SK-N-SH treated with all-trans-retinoic acid at 6 μM for 48 hours (cell line): Measurements from ENCODE around the gene ACKR4.

Experiments used
- ATAC-seq: fragments of 200-7000 bp; cut with Tn5 transposase; 3 replicates; pipeline ENCODE4 v1.9.1; 2020; ENCODE audit warnings: mild to moderate bottlenecking, moderate library complexity
- ARNTL ChIP-seq: fragments of 450-650 bp; formaldehyde crosslinking; IDR thresholded peaks from 2 replicates; pipeline ENCODE4 v1.5.0; 2020; ENCODE audit warnings: low read depth, mild to moderate bottlenecking, moderate library complexity, borderline replicate concordance
- BACH2 ChIP-seq: fragments of 250-450 bp; sonication (Bioruptor Pico); IDR thresholded peaks from 2 replicates; pipeline ENCODE4 v1.9.0; 2021; ENCODE audit warnings: mild to moderate bottlenecking, borderline replicate concordance
- CSDC2 ChIP-seq: fragments of 250-450 bp; sonication (Bioruptor Pico); IDR thresholded peaks from 2 replicates; pipeline ENCODE4 v1.5.0; 2020; ENCODE audit warnings: mild to moderate bottlenecking, moderate library complexity
- ESRRG ChIP-seq: fragments of 250-450 bp; sonication (Bioruptor Pico); IDR thresholded peaks from 2 replicates; pipeline ENCODE4 v1.6.1; 2021; ENCODE audit warnings: mild to moderate bottlenecking
- GLIS3 ChIP-seq: fragments of 250-450 bp; sonication (Bioruptor Pico); IDR thresholded peaks from 2 replicates; pipeline ENCODE4 v1.5.0; 2020; ENCODE audit warnings: mild to moderate bottlenecking, moderate library complexity
- ISL1 ChIP-seq: fragments of 250-450 bp; sonication (Bioruptor Pico); IDR thresholded peaks from 2 replicates; pipeline ENCODE4 v2.1.2; 2022; ENCODE audit warnings: mild to moderate bottlenecking, moderate library complexity
- OSR1 ChIP-seq: fragments of 250-450 bp; sonication (Bioruptor Pico); IDR thresholded peaks from 2 replicates; pipeline ENCODE4 v1.8.0; 2022; ENCODE audit warnings: moderate library complexity, mild to moderate bottlenecking, inconsistent platforms
- PPARA ChIP-seq: fragments of 250-450 bp; sonication (Bioruptor Pico); IDR thresholded peaks from 2 replicates; pipeline ENCODE4 v1.5.0; 2020; ENCODE audit warnings: mild to moderate bottlenecking, borderline replicate concordance
- RARB ChIP-seq: fragments of 250-450 bp; sonication (Bioruptor Pico); IDR thresholded peaks from 2 replicates; pipeline ENCODE4 v1.8.0; 2021; ENCODE audit warnings: mild to moderate bottlenecking, moderate library complexity
- SNAI2 ChIP-seq: fragments of 250-450 bp; sonication (Bioruptor Pico); IDR thresholded peaks from 2 replicates; pipeline ENCODE4 v1.5.0; 2020; ENCODE audit warnings: mild to moderate bottlenecking, moderate library complexity
- TCF4 ChIP-seq: fragments of 250-450 bp; sonication (Bioruptor Pico); IDR thresholded peaks from 2 replicates; pipeline ENCODE4 v1.8.0; 2021; ENCODE audit warnings: mild to moderate bottlenecking, moderate library complexity, borderline replicate concordance
- TOX ChIP-seq: fragments of 250-450 bp; sonication (Bioruptor Pico); IDR thresholded peaks from 2 replicates; pipeline ENCODE4 v1.8.0; 2021; ENCODE audit warnings: mild to moderate bottlenecking, moderate library complexity, borderline replicate concordance
- ZC3H10 ChIP-seq: fragments of 250-450 bp; sonication (Bioruptor Pico); IDR thresholded peaks from 2 replicates; pipeline ENCODE4 v1.5.1; 2021; ENCODE audit warnings: mild to moderate bottlenecking, moderate library complexity
- ZFP30 ChIP-seq: fragments of 450-650 bp; formaldehyde crosslinking; IDR thresholded peaks from 2 replicates; pipeline ENCODE4 v1.5.0; 2022; ENCODE audit warnings: mild to moderate bottlenecking, moderate library complexity
- ZNF70 ChIP-seq: fragments of 450-650 bp; formaldehyde crosslinking; IDR thresholded peaks from 2 replicates; pipeline ENCODE4 v1.5.0; 2020; ENCODE audit warnings: mild to moderate bottlenecking, moderate library complexity
- ZNF8 ChIP-seq: fragments of 450-650 bp; formaldehyde crosslinking; IDR thresholded peaks from 2 replicates; pipeline ENCODE4 v1.5.0; 2020; ENCODE audit warnings: mild to moderate bottlenecking, moderate library complexity
- TF ChIP-seq, protein P1 (sequence below): fragments of 250-450 bp; sonication (Bioruptor Pico); IDR thresholded peaks from 2 replicates; pipeline ENCODE4 v1.5.1; 2020; ENCODE audit warnings: low read depth, mild to moderate bottlenecking, moderate library complexity
- TF ChIP-seq, protein P2 (sequence below): fragments of 250-450 bp; sonication (Bioruptor Pico); IDR thresholded peaks from 2 replicates; pipeline ENCODE4 v1.5.0; 2020; ENCODE audit warnings: mild to moderate bottlenecking, moderate library complexity
- TF ChIP-seq, protein P3 (sequence below): fragments of 250-450 bp; sonication (Bioruptor Pico); IDR thresholded peaks from 2 replicates; pipeline ENCODE4 v1.5.1; 2021; ENCODE audit warnings: mild to moderate bottlenecking, moderate library complexity

The ACKR4 gene

DNA sequence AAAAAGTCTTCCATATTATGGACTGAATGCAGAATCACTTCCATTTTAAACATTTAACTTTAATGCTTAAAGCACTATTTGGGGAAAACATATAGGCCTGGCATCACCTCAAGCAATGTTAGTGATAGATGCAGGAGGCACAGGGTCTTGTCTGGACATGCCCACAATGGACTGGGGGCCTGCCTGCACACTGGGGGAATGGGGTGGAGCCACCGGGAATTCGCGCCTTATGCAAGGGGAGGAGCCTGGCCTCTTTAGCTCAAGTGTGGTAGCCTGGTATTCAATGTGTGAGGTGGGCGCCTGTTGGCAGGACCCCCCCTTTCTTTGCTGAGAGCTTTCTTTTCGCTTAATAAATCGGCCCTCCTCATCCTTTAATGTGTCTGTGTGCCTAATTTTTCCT, 29.9 kb downstream of the ACKR4 start:
- ATAC-seq = no peak
- TF ChIP-seq RARB (CRISPR knock-in tag) (no peak), TCF4 (no peak), SNAI2 (CRISPR knock-in tag) (no peak), ZFP30 (CRISPR knock-in tag) (no peak), ARNTL (CRISPR knock-in tag) (no peak), CSDC2 (CRISPR knock-in tag) (no peak), ZC3H10 (CRISPR knock-in tag) (no peak), ISL1 (CRISPR knock-in tag) (no peak), ZNF8 (CRISPR knock-in tag) (no peak), OSR1 (CRISPR knock-in tag) (no peak)
- TF ChIP-seq, protein P1, sequence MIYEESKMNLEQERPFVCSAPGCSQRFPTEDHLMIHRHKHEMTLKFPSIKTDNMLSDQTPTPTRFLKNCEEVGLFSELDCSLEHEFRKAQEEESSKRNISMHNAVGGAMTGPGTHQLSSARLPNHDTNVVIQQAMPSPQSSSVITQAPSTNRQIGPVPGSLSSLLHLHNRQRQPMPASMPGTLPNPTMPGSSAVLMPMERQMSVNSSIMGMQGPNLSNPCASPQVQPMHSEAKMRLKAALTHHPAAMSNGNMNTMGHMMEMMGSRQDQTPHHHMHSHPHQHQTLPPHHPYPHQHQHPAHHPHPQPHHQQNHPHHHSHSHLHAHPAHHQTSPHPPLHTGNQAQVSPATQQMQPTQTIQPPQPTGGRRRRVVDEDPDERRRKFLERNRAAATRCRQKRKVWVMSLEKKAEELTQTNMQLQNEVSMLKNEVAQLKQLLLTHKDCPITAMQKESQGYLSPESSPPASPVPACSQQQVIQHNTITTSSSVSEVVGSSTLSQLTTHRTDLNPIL (CRISPR knock-in tag) = no peak
- TF ChIP-seq, protein P2, sequence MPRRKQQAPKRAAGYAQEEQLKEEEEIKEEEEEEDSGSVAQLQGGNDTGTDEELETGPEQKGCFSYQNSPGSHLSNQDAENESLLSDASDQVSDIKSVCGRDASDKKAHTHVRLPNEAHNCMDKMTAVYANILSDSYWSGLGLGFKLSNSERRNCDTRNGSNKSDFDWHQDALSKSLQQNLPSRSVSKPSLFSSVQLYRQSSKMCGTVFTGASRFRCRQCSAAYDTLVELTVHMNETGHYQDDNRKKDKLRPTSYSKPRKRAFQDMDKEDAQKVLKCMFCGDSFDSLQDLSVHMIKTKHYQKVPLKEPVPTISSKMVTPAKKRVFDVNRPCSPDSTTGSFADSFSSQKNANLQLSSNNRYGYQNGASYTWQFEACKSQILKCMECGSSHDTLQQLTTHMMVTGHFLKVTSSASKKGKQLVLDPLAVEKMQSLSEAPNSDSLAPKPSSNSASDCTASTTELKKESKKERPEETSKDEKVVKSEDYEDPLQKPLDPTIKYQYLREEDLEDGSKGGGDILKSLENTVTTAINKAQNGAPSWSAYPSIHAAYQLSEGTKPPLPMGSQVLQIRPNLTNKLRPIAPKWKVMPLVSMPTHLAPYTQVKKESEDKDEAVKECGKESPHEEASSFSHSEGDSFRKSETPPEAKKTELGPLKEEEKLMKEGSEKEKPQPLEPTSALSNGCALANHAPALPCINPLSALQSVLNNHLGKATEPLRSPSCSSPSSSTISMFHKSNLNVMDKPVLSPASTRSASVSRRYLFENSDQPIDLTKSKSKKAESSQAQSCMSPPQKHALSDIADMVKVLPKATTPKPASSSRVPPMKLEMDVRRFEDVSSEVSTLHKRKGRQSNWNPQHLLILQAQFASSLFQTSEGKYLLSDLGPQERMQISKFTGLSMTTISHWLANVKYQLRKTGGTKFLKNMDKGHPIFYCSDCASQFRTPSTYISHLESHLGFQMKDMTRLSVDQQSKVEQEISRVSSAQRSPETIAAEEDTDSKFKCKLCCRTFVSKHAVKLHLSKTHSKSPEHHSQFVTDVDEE (CRISPR knock-in tag) = no peak

DNA sequence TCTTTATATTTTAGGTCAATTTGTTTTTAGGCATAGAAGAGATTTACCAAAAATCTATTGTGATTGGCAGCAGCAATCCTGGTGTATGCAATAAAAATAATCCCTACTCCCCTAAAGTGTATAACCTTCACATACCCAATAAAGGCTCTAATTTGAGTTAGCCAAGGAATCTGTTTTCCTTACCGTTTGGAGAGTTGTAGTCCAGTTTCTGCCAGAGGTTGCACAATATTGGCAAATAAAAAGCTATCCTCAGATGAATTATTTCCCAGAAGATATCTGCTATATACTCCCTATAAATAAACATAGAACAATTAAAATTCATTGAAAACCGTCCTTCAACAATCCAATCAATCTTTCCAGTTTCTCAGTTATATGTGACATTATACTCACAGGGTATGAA, 31.1 kb downstream of the ACKR4 start:
- ATAC-seq = no peak
- TF ChIP-seq, protein P3, sequence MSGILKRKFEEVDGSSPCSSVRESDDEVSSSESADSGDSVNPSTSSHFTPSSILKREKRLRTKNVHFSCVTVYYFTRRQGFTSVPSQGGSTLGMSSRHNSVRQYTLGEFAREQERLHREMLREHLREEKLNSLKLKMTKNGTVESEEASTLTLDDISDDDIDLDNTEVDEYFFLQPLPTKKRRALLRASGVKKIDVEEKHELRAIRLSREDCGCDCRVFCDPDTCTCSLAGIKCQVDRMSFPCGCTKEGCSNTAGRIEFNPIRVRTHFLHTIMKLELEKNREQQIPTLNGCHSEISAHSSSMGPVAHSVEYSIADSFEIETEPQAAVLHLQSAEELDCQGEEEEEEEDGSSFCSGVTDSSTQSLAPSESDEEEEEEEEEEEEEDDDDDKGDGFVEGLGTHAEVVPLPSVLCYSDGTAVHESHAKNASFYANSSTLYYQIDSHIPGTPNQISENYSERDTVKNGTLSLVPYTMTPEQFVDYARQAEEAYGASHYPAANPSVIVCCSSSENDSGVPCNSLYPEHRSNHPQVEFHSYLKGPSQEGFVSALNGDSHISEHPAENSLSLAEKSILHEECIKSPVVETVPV (CRISPR knock-in tag) = no peak
- TF ChIP-seq ESRRG = no peak
- TF ChIP-seq TOX (CRISPR knock-in tag) = no peak
- no peak for TF ChIP-seq CSDC2 (CRISPR knock-in tag)
- TF ChIP-seq PPARA (CRISPR knock-in tag) = no peak
- TF ChIP-seq GLIS3 = no peak
- TF ChIP-seq ZNF70 (CRISPR knock-in tag) = no peak
- TF ChIP-seq SNAI2 (CRISPR knock-in tag) = no peak
- TF ChIP-seq, protein P2 (CRISPR knock-in tag) = no peak
- TF ChIP-seq OSR1 (CRISPR knock-in tag) = no peak
- no peak for TF ChIP-seq RARB (CRISPR knock-in tag)
- TF ChIP-seq, protein P1 (CRISPR knock-in tag) = no peak
- no peak for TF ChIP-seq BACH2 (CRISPR knock-in tag)
- TF ChIP-seq ZC3H10 (CRISPR knock-in tag) = no peak

DNA sequence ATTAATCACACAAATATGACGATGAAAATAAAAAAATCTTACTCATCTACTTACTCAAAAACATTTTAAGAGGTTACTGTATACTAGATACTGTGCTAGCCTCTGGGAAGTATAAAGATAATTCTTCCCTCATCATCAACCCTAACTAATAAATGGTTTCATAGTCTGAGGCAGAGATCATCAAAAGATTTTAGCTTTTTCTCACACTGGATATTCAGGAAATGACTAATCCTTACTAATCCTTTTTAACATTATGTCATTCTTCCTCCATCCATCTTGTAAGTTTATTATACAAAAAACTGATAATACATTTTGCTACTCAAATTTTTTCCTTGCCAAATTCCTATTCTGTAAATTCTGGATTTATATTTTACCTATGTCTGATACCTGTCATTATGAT, 32.9 kb downstream of the ACKR4 start:
- ATAC-seq = peak; percentile 79
- peak; percentile 68 for TF ChIP-seq ISL1 (CRISPR knock-in tag)
- TF ChIP-seq, protein P1 (CRISPR knock-in tag) = peak; percentile 85
- TF ChIP-seq ZNF8 (CRISPR knock-in tag) = no peak
